DND-41 (cell line): ENCODE measurements around the gene CPNE4.

Experiments used
- ATAC-seq: fragments of 200-7000 bp; cut with Tn5 transposase; 3 replicates; pipeline ENCODE4 v1.9.1; 2021; ENCODE audit warnings: low read depth; ENCODE audit not compliant: insufficient read depth
- DNase-seq: peaks from one replicate; pipeline ENCODE4 v3.0.0-alpha.2; 2020
- H2AFZ ChIP-seq: 2 replicates; pipeline ENCODE4 v1.6.0; 2012; ENCODE audit warnings: low read depth, low read length
- H3K27ac ChIP-seq: 2 replicates; pipeline ENCODE4 v1.5.1; 2012; ENCODE audit warnings: low read length, inconsistent platforms
- H3K27me3 ChIP-seq: fragments of 200-600 bp; sonication (generic); 2 replicates; pipeline ENCODE4 v1.6.0; 2012; ENCODE audit warnings: low read length, mild to moderate bottlenecking, inconsistent platforms; ENCODE audit not compliant: insufficient read depth, poor library complexity
- H3K36me3 ChIP-seq: 2 replicates; pipeline ENCODE4 v1.5.1; 2012; ENCODE audit warnings: low read length, inconsistent platforms; ENCODE audit not compliant: insufficient read depth
- H3K4me1 ChIP-seq: 2 replicates; pipeline ENCODE4 v1.5.1; 2012; ENCODE audit warnings: mild to moderate bottlenecking, low read length; ENCODE audit not compliant: insufficient read depth
- H3K4me2 ChIP-seq: 2 replicates; pipeline ENCODE4 v1.6.0; 2012; ENCODE audit warnings: mild to moderate bottlenecking, moderate library complexity, low read length, inconsistent platforms; ENCODE audit not compliant: insufficient read depth
- H3K4me3 ChIP-seq, 2 experiments: fragments of 200-600 bp in 1 of 2; shearing (Covaris generic) in 1 of 2; 2 replicates each; pipeline ENCODE4 v1.5.1; 2012 to 2016; ENCODE audit warnings: inconsistent platforms in 2 of 2, low read length in 2 of 2, mild to moderate bottlenecking in 2 of 2, low read depth in 1 of 2, moderate library complexity in 1 of 2
- H3K79me2 ChIP-seq: 2 replicates; pipeline ENCODE4 v1.6.0; 2012; ENCODE audit warnings: low read length, inconsistent platforms; ENCODE audit not compliant: insufficient read depth
- H3K9ac ChIP-seq: 2 replicates; pipeline ENCODE4 v1.6.0; 2012; ENCODE audit warnings: low read depth, mild to moderate bottlenecking, inconsistent platforms, low read length, moderate library complexity
- H3K9me3 ChIP-seq: 2 replicates; pipeline ENCODE4 v1.5.1; 2012; ENCODE audit warnings: low read length, moderate library complexity, mild to moderate bottlenecking, inconsistent platforms; ENCODE audit not compliant: insufficient read depth, severe bottlenecking
- H4K20me1 ChIP-seq: 2 replicates; pipeline ENCODE4 v1.6.0; 2012; ENCODE audit warnings: low read length; ENCODE audit not compliant: insufficient read depth
- EZH2 ChIP-seq: IDR thresholded peaks from 3 replicates; pipeline ENCODE4 v1.6.1; 2012; ENCODE audit warnings: borderline replicate concordance, low read depth, mild to moderate bottlenecking, moderate library complexity, low read length, inconsistent platforms; ENCODE audit not compliant: severe bottlenecking
- TF ChIP-seq, protein P1 (sequence below): IDR thresholded peaks from 2 replicates; pipeline ENCODE4 v1.5.1; 2012; ENCODE audit warnings: borderline replicate concordance, low read length, moderate library complexity, mild to moderate bottlenecking; ENCODE audit not compliant: poor library complexity, severe bottlenecking; ENCODE audit errors: extremely low read depth

Gene CPNE4

DNA sequence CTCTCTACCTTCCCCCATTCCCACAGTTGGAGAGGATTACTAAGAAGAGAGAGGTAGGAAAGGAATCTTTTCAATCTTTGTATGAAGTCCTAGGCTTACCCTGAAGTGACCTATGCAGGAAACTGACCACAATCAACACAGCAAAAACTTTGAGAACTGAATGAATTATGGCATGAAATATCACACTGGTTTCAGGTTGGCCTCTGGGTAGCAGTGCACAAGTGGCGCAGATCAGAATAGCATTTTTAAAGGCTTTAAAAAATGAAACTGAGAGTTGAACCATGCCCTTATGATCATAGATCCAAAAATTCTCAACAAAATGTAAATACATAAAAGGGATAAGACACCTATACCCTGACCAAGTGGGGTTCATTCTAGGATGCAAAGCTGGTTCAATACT is 198.9 kb downstream of the CPNE4 start:
- Histone ChIP-seq H3K36me3 (no peaks in the 10 kb centered on the region), H3K9me3 (no peaks in the 10 kb centered on the region), H3K79me2 (no peaks in the 10 kb centered on the region), H3K27ac (no peak overlapping the region), H4K20me1 (no peaks in the 10 kb centered on the region), H3K4me1 (no peaks in the 10 kb centered on the region), H3K9ac (no peak overlapping the region), H3K27me3 (no peaks in the 10 kb centered on the region), H2AFZ (no peak overlapping the region), H3K4me3 (no peak overlapping the region), H3K4me2 (no peak overlapping the region)
- TF ChIP-seq EZH2, result no peak
- TF ChIP-seq, protein P1, sequence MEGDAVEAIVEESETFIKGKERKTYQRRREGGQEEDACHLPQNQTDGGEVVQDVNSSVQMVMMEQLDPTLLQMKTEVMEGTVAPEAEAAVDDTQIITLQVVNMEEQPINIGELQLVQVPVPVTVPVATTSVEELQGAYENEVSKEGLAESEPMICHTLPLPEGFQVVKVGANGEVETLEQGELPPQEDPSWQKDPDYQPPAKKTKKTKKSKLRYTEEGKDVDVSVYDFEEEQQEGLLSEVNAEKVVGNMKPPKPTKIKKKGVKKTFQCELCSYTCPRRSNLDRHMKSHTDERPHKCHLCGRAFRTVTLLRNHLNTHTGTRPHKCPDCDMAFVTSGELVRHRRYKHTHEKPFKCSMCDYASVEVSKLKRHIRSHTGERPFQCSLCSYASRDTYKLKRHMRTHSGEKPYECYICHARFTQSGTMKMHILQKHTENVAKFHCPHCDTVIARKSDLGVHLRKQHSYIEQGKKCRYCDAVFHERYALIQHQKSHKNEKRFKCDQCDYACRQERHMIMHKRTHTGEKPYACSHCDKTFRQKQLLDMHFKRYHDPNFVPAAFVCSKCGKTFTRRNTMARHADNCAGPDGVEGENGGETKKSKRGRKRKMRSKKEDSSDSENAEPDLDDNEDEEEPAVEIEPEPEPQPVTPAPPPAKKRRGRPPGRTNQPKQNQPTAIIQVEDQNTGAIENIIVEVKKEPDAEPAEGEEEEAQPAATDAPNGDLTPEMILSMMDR, result no peak
- ATAC-seq (no peak), DNase-seq (no peak)

GRCh38 chr3:131831608-131832007 is 203.2 kb downstream of the CPNE4 start:
- H3K27me3 ChIP-seq, result peaks cover 3% of the 10 kb centered on the region
- no peaks in the 10 kb centered on the region for H3K79me2 ChIP-seq
- H3K36me3 ChIP-seq, result no peaks in the 10 kb centered on the region

DNA sequence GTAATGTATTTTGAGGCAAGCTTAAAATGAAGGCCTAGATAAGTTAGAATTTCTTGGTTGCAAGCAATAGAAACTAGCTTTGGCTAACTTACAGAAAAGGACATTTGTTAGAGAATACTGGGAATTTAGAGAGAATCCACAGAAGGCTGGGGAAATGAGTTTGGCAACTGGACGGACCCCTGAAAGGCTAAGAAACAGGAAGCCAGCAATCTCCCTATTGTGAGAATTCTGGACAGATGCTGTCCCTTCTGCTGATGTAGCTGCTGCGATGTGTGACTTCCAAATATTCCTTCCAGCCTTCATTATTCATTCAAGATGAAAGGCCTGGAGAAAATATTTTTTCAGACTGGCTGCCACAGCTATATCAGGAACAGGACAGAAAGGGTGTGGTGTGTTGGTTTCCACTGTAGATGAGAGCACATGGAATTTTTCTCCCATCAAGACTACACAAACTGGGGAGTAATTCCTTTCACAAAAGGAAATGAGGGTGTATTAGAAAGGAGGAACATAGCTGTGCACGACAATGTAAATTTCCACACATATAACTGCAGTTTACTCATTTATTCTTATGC is 213.5 kb downstream of the CPNE4 start:
- Histone ChIP-seq H3K9ac (no peak overlapping the region), H3K4me3 (no peak overlapping the region), H3K4me1 (no peaks in the 10 kb centered on the region), H4K20me1 (no peaks in the 10 kb centered on the region), H2AFZ (no peak overlapping the region), H3K36me3 (no peaks in the 10 kb centered on the region), H3K4me2 (no peak overlapping the region), H3K27me3 (peaks cover 4% of the 10 kb centered on the region), H3K79me2 (no peaks in the 10 kb centered on the region), H3K27ac (no peak overlapping the region), H3K9me3 (no peaks in the 10 kb centered on the region)
- no peak for TF ChIP-seq EZH2
- TF ChIP-seq, protein P1, result no peak
- no peak for DNase-seq
- ATAC-seq, result no peak

More at GRCh38 chr3:131831608-131832007, 203.2 kb downstream of the CPNE4 start:
- no peak for DNase-seq
- H3K4me3 ChIP-seq, result no peak overlapping the region
- no peak overlapping the region for H3K4me2 ChIP-seq
- H3K27ac ChIP-seq, result no peak overlapping the region
- no peaks in the 10 kb centered on the region for H3K4me1 ChIP-seq
- H2AFZ ChIP-seq, result no peak overlapping the region
- no peak overlapping the region for H3K9ac ChIP-seq
- no peaks in the 10 kb centered on the region for H3K9me3 ChIP-seq
- H4K20me1 ChIP-seq, result no peaks in the 10 kb centered on the region
- TF ChIP-seq, protein P1, result no peak
- no peak for TF ChIP-seq EZH2
- no peak for ATAC-seq
